GM13976 (cell line): ENCODE results near the gene GBE1.

ENCODE experiments used
- DNase-seq: peaks from one replicate; pipeline ENCODE4 v3.0.0; 2012; ENCODE audit warnings: low spot score
- in situ Hi-C: fragments of 300-500 bp; cut with MboI; formaldehyde crosslinking; loops from one replicate; pipeline ENCODE4 v1.12.0; 2022; ENCODE audit warnings: low sequenced_read_pairs, mixed read lengths, inconsistent platforms; ENCODE audit not compliant: unreplicated experiment
- TF ChIP-seq, protein P1 (sequence below): IDR thresholded peaks from 2 replicates; pipeline ENCODE4 v1.5.1; 2012; ENCODE audit warnings: borderline replicate concordance, mild to moderate bottlenecking; ENCODE audit not compliant: insufficient read depth; ENCODE audit errors: extremely low read depth, missing control alignments, control extremely low read depth

The GBE1 gene

DNA sequence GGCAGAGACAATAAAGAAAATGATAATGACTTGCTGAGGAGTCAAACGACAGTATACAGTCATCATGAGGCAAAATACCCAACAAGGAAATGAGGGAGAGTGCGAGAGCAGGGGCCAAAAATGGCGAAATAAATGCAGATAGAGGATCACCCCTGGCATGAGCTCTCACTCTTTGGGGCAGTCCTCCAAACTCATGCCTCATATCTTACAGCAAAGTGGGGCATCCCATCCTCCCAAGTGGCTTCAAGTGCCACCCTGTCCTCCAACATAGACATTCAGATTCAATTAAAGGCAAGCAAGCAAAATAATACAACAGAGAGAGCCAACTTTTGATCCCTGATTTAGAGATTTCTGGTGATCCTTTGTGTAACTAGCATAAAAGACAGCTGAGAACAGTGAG, 278.4 kb downstream of the GBE1 start:
- DNase-seq, result no peak
- TF ChIP-seq, protein P1, sequence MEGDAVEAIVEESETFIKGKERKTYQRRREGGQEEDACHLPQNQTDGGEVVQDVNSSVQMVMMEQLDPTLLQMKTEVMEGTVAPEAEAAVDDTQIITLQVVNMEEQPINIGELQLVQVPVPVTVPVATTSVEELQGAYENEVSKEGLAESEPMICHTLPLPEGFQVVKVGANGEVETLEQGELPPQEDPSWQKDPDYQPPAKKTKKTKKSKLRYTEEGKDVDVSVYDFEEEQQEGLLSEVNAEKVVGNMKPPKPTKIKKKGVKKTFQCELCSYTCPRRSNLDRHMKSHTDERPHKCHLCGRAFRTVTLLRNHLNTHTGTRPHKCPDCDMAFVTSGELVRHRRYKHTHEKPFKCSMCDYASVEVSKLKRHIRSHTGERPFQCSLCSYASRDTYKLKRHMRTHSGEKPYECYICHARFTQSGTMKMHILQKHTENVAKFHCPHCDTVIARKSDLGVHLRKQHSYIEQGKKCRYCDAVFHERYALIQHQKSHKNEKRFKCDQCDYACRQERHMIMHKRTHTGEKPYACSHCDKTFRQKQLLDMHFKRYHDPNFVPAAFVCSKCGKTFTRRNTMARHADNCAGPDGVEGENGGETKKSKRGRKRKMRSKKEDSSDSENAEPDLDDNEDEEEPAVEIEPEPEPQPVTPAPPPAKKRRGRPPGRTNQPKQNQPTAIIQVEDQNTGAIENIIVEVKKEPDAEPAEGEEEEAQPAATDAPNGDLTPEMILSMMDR, result no peak
- in situ Hi-C loops, result no loop called here

DNA sequence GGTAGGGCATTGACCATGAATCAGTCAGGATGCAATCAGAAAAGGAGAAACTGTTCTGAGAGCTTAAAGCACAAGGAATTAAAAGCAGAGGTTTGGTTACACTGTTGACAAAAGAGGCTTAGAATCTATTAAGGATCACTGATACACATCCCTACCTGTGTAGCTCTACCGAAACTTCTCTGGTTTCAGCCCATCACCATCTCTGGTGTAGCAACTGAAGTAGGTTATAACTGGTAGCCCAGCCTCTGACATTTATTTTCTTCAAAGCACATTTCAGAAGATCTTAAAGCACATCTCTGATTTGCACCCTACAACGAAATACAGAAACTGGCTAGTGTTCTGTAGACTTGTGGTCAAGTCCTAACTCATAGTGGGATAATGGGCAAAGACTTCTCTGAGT, 283.7 kb downstream of the GBE1 start:
- TF ChIP-seq, protein P1, result no peak
- no peak for DNase-seq
- in situ Hi-C loops, result no loop called here

DNA sequence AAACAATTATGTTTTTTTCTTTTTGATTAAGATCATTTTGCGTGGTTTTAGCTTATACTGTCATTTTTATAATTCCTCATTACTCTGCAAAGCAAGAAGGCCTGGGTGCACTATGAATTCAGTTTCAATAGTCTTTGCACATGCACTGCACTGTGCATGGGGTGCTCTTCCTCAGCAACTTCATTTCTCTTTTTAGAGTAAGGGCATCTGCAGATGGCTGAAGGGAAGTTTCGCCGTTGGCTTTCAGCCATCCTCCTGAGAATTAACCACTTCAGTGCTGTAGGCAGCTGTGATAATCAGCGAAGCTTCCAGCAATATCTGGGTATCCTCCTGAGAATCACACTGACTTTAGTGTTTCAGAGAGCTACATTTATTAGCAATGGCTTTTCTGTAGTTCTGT, 284.8 kb downstream of the GBE1 start:
- in situ Hi-C loops, result no loop called here
- TF ChIP-seq, protein P1, result no peak
- no peak for DNase-seq

DNA sequence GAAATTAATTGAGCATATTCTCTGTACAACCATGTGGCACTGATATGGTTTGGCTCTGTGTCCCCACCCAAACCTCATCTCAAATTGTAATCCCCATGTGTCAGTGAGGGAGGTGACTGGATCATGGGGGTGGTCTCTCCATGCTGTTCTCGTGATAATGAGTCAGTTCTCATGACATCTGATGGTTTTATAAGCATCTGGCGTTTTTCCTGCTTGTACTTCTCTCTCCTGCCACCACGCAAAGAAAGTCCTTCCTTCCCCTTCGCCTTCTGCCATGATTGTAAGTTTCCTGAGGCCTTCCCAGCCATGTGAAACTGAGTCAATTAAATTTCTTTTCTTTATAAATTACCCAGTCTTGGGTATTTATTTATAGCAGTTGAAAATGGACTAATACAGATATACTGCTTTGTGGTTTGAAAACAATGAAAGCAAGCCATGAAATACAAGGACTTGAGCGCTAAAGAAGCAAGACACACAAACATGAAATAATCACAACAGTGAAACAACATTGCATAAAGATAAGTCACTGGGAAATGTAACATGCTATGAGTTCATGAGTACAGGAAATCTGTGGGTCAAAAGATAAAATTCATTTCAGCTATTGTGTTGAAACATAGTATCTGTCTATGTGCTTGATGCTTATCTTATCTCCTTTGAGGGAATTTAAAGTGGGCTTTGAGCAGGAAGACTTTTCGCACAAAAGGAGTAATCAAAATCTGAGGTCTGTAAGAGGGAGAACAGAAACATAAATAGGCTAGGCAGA, 288.7 kb downstream of the GBE1 start:
- in situ Hi-C loops, result no loop called here

DNA sequence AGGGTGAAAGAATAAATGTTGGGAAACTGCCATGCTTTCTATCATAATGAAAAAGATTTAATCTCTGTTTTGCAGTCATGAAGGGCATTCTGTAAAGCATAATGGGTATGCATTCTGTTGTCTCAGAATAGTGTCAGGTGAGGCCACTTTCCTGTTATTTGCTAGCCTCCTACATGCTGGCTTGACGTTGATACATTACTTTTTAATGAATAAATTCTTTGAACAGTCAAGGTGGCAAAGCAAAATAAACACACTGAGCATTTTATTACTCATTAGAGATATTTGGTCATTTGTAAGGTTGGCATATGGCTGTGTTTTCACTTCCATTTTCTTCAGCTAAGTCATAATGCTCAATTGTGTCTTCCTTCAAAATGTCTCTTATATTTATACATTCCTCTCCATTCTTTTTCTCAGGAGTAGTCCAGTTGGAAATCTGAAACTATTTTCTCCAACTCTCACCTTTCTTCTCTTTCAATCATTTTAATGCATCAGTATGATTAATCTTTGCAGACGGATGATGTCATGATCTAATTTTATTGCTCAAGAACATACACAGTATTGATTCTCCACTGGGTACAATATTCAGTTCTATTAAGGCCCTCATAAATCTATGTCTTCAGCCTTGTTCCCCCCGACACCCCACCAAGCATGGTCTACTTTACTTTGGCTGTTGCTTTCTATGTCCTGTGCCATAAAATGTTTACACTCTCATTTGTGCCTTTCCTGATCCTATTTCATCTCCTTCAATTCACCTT, 290.7 kb downstream of the GBE1 start:
- TF ChIP-seq, protein P1, result no peak

More for the DNA sequence above, 288.7 kb downstream of the GBE1 start:
- DNase-seq, result no peak
- TF ChIP-seq, protein P1, result no peak

DNA sequence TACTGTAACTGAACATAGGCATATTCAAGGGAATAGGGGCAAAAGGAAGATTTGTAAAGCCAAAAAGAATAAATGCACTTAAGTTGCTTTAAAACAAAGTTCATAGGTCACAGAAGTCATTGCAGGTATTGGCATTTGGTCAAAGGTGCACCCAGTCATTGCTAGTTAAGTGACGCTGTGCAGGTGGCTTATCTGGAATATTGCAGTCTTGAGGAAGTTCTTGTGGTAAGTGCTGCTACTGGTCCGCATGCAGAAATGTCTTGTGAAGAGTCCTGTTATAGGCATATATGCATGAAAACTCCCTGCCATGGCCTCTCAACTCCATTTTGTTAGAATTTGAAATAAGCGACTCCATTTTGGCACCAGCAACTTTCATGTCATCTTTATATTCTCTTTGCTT, 293.1 kb downstream of the GBE1 start:
- no peak for DNase-seq
- in situ Hi-C loops, result no loop called here
- TF ChIP-seq, protein P1, result no peak

More for the DNA sequence above, 290.7 kb downstream of the GBE1 start:
- in situ Hi-C loops, result no loop called here
- DNase-seq, result no peak
